Psoas muscle (tissue), 8 donors: ENCODE data around the gene PHF2. TPM values are rescaled to one million over a fixed set of nuclear protein-coding genes. Genes with fewer than 3 reads are reported as not detected.

Source experiments
- ATAC-seq, 4 donors: fragments of 200-7000 bp; cut with Tn5 transposase; one replicate each; pipeline ENCODE4 v1.9.1; 2020; ENCODE audit warnings: moderate library complexity in 3 of 4, mild to moderate bottlenecking in 2 of 4
- DNase-seq, 2 donors: peaks; one replicate each; pipeline ENCODE4 v3.0.0-alpha.2; 2020
- H3K27ac ChIP-seq: fragments of 200-600 bp; one replicate; pipeline ENCODE4 v1.8.0; 2022
- H3K27me3 ChIP-seq, 3 donors: fragments of 200-600 bp in 1 of 3; one replicate each; pipeline versions ENCODE4 v1.6.1 to v1.8.0; 2013 to 2022; ENCODE audit warnings: low read length in 2 of 3, mild to moderate bottlenecking in 2 of 3, moderate library complexity in 1 of 3; ENCODE audit not compliant: insufficient read depth in 3 of 3
- H3K36me3 ChIP-seq, 2 donors: fragments of 200-600 bp in 1 of 2; one replicate each; pipeline versions ENCODE4 v1.6.1 to v1.8.0; 2013 to 2022; ENCODE audit warnings: low read depth in 1 of 2, mild to moderate bottlenecking in 1 of 2, moderate library complexity in 1 of 2; ENCODE audit not compliant: insufficient read depth in 1 of 2
- H3K4me1 ChIP-seq: fragments of 200-600 bp; one replicate; pipeline ENCODE4 v1.8.0; 2022
- H3K4me3 ChIP-seq: fragments of 200-600 bp; one replicate; pipeline ENCODE4 v1.8.0; 2022; ENCODE audit warnings: mild to moderate bottlenecking
- H3K9me3 ChIP-seq: fragments of 200-600 bp; one replicate; pipeline ENCODE4 v1.8.0; 2022
- WGBS, 3 donors: extraction: QIAGEN DNeasy Blood & Tissue Kit; methylation state at CpG; one replicate each; pipeline versions ENCODE4 v1.1.6 to v1.1.7; 2013; 5-methylcytosine and 5-hydroxymethylcytosine counted together
- intact Hi-C, 2 donors: fragments of 100-400 bp; cut with DNase I; formaldehyde crosslinking; loops; one replicate each; pipeline versions ENCODE4 v1.11.0 to v1.14.2; 2022
- polyA plus RNA-seq, 3 donors: library from polyadenylated mRNA; stranded (reverse); fragments of 200-250 nt; gene quantifications; one replicate each; pipeline ENCODE4 v1.2.3, GENCODE V29; 2013
- total RNA-seq, 4 donors: library from RNA; stranded (reverse); fragmentation: NEBNext Ultra II Directional in 2 of 4; extraction: Animal tissue kit (Norgen Biotek cat#: 25700) in 2 of 4; gene quantifications; one replicate each; pipeline versions ENCODE4 v1.2.1 to v1.2.4, GENCODE V29; 2021 to 2023
- TF ChIP-seq, protein P1 (sequence below): fragments of 200-600 bp; IDR thresholded peaks from one replicate; pipeline ENCODE4 v1.8.0; 2022; ENCODE audit warnings: antibody characterized with exemption
- donor health status: healthy with polysubstance abuse.
- donor health status: DM: no; HTN: no; CAD: no; lungs with moderate emphysema.
- donor health status: Bipolar disorder and iron deficiency.
- donor health status: healthy.
- donor health status: DM: yes; HTN: yes; CAD: no.
- donor health status: DM: no; HTN: no; CAD: no.
- donor health status: DM: no; HTN: no; CAD: no.
- donor health status: DM: yes; HTN: yes; CAD: no.

Gene PHF2
- total and polyA plus RNA-seq, 7 donors, result 9.3 to 26.6 (median 19.1) TPM

DNA sequence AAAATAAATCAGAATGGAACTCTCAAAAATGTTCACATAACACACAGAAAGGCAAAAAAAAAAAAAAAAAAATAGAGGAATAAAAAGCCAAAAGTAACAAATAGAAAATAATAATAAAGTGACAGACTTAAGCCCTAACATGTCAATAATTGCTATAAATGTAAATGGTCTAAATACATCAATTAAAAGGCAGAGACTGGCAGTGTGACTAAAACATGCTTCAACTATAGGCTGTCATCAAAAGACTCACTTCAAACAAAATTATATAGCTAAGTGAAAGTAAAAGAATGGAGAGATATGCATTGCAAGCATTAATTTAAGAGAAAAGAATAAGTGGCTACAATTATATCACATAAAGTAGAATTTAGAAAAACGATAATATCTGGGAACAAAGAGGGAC is 114.2 kb downstream of the PHF2 start:
- intact Hi-C loops, result no loop called here
- ATAC-seq (no peak), DNase-seq (no peak)
- no peak overlapping the region for H3K4me3 ChIP-seq
- peaks cover 25% of the 10 kb centered on the region for H3K9me3 ChIP-seq
- no peak overlapping the region for H3K27ac ChIP-seq
- no peaks in the 10 kb centered on the region for H3K36me3 ChIP-seq
- TF ChIP-seq, protein P1, sequence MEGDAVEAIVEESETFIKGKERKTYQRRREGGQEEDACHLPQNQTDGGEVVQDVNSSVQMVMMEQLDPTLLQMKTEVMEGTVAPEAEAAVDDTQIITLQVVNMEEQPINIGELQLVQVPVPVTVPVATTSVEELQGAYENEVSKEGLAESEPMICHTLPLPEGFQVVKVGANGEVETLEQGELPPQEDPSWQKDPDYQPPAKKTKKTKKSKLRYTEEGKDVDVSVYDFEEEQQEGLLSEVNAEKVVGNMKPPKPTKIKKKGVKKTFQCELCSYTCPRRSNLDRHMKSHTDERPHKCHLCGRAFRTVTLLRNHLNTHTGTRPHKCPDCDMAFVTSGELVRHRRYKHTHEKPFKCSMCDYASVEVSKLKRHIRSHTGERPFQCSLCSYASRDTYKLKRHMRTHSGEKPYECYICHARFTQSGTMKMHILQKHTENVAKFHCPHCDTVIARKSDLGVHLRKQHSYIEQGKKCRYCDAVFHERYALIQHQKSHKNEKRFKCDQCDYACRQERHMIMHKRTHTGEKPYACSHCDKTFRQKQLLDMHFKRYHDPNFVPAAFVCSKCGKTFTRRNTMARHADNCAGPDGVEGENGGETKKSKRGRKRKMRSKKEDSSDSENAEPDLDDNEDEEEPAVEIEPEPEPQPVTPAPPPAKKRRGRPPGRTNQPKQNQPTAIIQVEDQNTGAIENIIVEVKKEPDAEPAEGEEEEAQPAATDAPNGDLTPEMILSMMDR, result no peak
- peaks cover 0 to 4% (median 0%) of the 10 kb centered on the region in 3 donors for H3K27me3 ChIP-seq
- WGBS, 3 donors, result 94 to 97% (median 95%) methylated on average over 1 of the region's 1 CpG
- no peaks in the 10 kb centered on the region for H3K4me1 ChIP-seq

GRCh38 chr9:93693129-93693528 is 116.7 kb downstream of the PHF2 start:
- intact Hi-C loops, result no loop called here
- Histone ChIP-seq H3K9me3 (peaks cover 23% of the 10 kb centered on the region), H3K27me3 (peaks cover 0 to 2% (median 0%) of the 10 kb centered on the region in 3 donors), H3K4me1 (no peaks in the 10 kb centered on the region), H3K27ac (no peak overlapping the region), H3K4me3 (no peak overlapping the region), H3K36me3 (no peaks in the 10 kb centered on the region)
- DNase-seq (no peak), ATAC-seq (no peak)
- WGBS, 3 donors, result 78 to 82% (median 80%) methylated on average over 3 of the region's 3 CpGs
- TF ChIP-seq, protein P1, result no peak

- Histone ChIP-seq H3K36me3 (no peaks in the 10 kb centered on the region), H3K4me3 (no peak overlapping the region), H3K9me3 (no peaks in the 10 kb centered on the region), H3K4me1 (no peaks in the 10 kb centered on the region), H3K27me3 (peaks cover 0 to 7% (median 0%) of the 10 kb centered on the region in 3 donors), H3K27ac (no peak overlapping the region)
- TF ChIP-seq, protein P1, result no peak
- WGBS, 3 donors, result 63 to 70% (median 68%) methylated on average over 28 of the region's 28 CpGs
- intact Hi-C loops, result no loop called here
- ATAC-seq, result no peak
- no peak for DNase-seq
Observed at GRCh38 chr9:93697352-93698139, 121.2 kb downstream of the PHF2 start.

DNA sequence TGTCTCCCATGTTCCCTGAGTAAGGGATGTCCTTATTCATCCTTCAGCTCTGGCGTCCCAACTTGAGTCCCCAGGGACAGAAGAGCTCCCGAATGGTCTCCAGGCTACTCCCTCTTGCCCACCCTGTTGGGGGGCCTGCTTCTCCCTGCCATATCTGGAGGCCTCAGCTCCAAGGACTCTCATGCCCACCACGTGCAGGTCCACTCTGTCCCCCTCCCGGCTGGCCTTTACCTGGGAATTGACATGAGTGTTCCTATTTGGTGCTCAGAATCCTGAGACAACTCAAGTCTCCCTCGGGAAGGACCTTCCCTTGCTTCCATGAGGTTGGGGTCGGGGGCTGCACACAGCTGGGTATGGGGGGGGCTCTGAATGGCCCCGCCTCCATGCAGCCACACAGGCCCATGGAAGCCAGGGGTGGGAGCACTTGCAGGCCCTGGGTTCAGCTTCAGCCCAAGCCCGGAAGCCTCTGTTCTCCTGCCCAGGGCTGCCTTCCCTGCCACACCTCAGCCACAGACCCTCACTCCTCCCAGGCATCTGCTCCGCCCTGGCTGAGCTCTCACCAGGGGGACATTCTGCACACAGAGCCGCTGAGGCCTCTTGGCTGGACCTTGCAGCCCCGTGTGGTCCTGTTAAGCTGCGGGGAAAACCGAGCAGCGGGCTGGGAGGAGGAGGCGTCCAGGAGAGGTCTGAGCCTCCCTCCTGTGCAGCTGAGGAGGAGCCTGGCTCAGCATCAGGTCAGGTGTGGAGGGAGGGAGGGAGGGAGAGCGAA is 121.9 kb downstream of the PHF2 start:
- Histone ChIP-seq H3K36me3 (no peaks in the 10 kb centered on the region), H3K4me1 (no peaks in the 10 kb centered on the region), H3K27me3 (peaks cover 0 to 7% (median 0%) of the 10 kb centered on the region in 3 donors), H3K27ac (no peak overlapping the region), H3K9me3 (peaks cover 4% of the 10 kb centered on the region), H3K4me3 (no peak overlapping the region)
- intact Hi-C loops, result no loop called here
- TF ChIP-seq, protein P1, result no peak
- ATAC-seq (no peak), DNase-seq (no peak)
- WGBS, 3 donors, result 66 to 79% (median 69%) methylated on average over 16 of the region's 16 CpGs
